SIG-M5 (cell line): Measurements from ENCODE around the gene MCM8.
"Not testable (repeated sequence)": the region's sequence is repeated elsewhere in the genome, so short reads cannot be mapped to it uniquely, and the experiment has no call there.

Source experiments
- DNase-seq: peaks from one replicate; lab custom pipeline; 2025; lab: John Stamatoyannopoulos, UW

The MCM8 gene

GRCh38 chr20:6006603-6006949 is 56.1 kb downstream of the MCM8 start:
- no peak for DNase-seq

GRCh38 chr20:6007094-6007528 is 56.7 kb downstream of the MCM8 start:
- DNase-seq, result no peak

GRCh38 chr20:6007529-6008103 is 57.2 kb downstream of the MCM8 start:
- no peak for DNase-seq

- peak; percentile 82 for DNase-seq
Measured at GRCh38 chr20:6008254-6008653, 57.8 kb downstream of the MCM8 start.

- DNase-seq, result no peak
Measured at GRCh38 chr20:6012179-6012578, 61.7 kb downstream of the MCM8 start.

- DNase-seq, result no peak
Measured at GRCh38 chr20:6014017-6014416, 63.6 kb downstream of the MCM8 start.

- no peak for DNase-seq
Measured at GRCh38 chr20:6014957-6015356, 64.5 kb downstream of the MCM8 start.

GRCh38 chr20:6017467-6017866 is 67.0 kb downstream of the MCM8 start:
- DNase-seq, result no peak

GRCh38 chr20:6017880-6018279 is 67.4 kb downstream of the MCM8 start:
- no peak for DNase-seq

GRCh38 chr20:6024768-6025167 is 74.3 kb downstream of the MCM8 start:
- no peak for DNase-seq

GRCh38 chr20:6026051-6026450 is 75.6 kb downstream of the MCM8 start:
- DNase-seq, result no peak

- DNase-seq, result no peak
Measured at GRCh38 chr20:6028818-6029217, 78.4 kb downstream of the MCM8 start.

GRCh38 chr20:6029538-6029937 is 79.1 kb downstream of the MCM8 start:
- no peak for DNase-seq

GRCh38 chr20:6030453-6031080 is 80.1 kb downstream of the MCM8 start:
- DNase-seq, result no peak

- not testable (repeated sequence) for DNase-seq
Measured at GRCh38 chr20:6032907-6033306, 82.5 kb downstream of the MCM8 start.

GRCh38 chr20:6034134-6034969 is 83.9 kb downstream of the MCM8 start:
- no peak for DNase-seq

GRCh38 chr20:6036213-6036612 is 85.8 kb downstream of the MCM8 start:
- DNase-seq, result no peak

- DNase-seq, result no peak
Measured at GRCh38 chr20:6037082-6037481, 86.6 kb downstream of the MCM8 start.

GRCh38 chr20:6038256-6038655 is 87.8 kb downstream of the MCM8 start:
- DNase-seq, result no peak

GRCh38 chr20:6039766-6040165 is 89.3 kb downstream of the MCM8 start:
- no peak for DNase-seq

GRCh38 chr20:6040540-6040939 is 90.1 kb downstream of the MCM8 start:
- DNase-seq, result no peak

- no peak for DNase-seq
Measured at GRCh38 chr20:6040958-6041807, 90.7 kb downstream of the MCM8 start.
